GM03348 (cell line): ENCODE measurements around the gene DCTPP1.
"Not testable (repeated sequence)": the region's sequence is repeated elsewhere in the genome, so short reads cannot be mapped to it uniquely, and the experiment has no call there.

ENCODE experiments used
- DNase-seq: peaks from one replicate; pipeline ENCODE4 v3.0.0; 2012; ENCODE audit warnings: low spot score

The DCTPP1 gene

DNA sequence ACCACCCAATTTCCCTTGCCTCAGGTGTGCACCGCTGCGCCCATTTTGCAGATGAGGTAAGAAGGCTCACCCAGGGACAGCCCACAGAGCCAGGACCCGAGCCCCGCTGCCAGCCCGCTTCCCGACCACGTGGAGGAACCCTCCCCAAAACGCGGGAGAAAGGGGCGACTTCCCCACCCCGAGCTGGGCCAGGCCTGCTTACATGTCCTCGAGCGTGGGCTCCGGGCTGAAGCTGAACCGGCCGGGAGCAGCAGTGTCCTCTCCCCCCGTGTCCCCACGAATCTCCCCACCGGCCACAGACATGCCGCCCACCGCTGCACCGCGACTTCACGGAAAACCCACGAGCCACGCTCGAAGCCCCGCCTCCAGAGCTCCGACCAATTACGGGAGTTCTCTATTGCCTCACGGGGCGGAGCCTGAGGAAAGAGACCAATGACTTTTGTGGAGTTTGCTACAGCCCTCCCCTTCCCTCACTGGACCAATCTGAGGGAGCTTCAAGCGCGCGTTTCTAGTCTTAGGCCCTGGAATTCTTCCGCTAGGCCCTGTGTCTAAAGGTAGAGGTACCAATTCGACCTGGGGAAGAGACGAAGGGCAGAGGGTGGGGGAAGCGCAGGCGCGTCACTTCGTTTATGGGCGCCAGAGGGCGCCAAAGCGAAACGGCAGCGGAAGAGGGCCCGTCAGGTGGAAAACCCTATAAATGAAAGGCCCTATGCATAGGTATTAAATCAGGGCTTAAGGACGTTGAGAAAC lies at the start of gene DCTPP1:
Gene DCTPP1, minus strand, starts transcription at position 353 of the 750 bp plus-strand sequence. Its CDS starts 50 bp downstream, at position 303.
- peak; percentile 96 for DNase-seq

- DNase-seq = no peak
These were observed 49.1 kb upstream of the DCTPP1 start for GRCh38 chr16:30478766-30479478.

DNA sequence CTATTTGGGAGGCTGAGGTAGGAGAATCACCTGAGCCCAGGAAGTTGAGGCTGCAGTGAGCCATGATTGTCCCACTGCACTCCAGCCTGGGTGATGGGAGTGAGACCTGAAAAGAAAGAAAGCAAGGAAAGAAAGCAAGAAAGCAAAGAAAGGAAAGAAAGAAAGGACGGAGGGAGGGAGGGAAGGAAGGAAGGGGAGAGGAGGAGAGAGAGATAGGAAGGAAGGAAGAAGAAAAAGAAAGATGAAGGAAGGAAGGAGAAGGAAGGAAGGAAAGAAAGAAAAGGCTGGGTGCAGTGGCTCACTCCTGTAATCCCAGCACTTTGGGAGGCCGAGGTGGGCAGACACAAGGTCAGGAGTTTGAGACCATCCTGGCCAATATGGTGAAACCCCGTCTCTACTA lies 47.9 kb upstream of the DCTPP1 start:
- not testable (repeated sequence) for DNase-seq

DNA sequence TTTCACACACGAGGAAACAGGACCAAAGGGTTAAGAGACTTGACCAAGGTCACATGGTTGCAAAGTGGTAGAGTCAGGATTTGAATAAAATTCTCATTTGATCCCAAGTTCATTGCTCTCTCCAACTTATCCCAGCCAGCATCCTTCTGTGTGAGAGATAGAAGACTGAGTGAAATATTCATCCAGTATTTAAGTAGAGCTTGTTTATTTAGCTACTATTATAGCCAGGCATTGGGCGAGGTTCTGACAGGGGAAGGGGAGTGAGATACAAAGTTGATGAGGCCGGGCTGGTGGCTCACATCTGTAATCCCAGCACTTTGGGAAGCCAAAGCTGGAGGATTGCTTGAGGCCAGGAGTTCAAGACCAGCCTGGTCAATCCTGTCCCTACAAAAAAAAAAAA lies 47.2 kb upstream of the DCTPP1 start:
- DNase-seq = no peak

GRCh38 chr16:30474684-30475083 lies 44.9 kb upstream of the DCTPP1 start:
- DNase-seq = no peak

DNA sequence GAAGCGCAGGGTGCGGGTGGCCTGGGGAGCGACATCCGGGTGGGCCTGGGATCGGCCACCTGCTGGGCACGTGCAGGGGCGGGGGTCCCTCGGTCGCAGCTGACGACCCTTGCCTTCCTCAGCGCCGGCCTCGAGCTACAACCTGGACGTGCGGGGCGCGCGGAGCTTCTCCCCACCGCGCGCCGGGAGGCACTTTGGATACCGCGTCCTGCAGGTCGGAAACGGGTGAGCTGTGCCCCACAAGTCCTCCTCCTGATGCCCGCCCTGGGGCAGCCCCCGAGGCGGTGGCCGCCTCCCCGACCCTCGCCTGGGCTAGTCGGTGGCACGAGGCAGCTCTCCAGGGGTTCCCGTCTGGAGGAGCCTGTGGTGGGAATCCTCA lies 44.2 kb upstream of the DCTPP1 start:
- no peak for DNase-seq

DNA sequence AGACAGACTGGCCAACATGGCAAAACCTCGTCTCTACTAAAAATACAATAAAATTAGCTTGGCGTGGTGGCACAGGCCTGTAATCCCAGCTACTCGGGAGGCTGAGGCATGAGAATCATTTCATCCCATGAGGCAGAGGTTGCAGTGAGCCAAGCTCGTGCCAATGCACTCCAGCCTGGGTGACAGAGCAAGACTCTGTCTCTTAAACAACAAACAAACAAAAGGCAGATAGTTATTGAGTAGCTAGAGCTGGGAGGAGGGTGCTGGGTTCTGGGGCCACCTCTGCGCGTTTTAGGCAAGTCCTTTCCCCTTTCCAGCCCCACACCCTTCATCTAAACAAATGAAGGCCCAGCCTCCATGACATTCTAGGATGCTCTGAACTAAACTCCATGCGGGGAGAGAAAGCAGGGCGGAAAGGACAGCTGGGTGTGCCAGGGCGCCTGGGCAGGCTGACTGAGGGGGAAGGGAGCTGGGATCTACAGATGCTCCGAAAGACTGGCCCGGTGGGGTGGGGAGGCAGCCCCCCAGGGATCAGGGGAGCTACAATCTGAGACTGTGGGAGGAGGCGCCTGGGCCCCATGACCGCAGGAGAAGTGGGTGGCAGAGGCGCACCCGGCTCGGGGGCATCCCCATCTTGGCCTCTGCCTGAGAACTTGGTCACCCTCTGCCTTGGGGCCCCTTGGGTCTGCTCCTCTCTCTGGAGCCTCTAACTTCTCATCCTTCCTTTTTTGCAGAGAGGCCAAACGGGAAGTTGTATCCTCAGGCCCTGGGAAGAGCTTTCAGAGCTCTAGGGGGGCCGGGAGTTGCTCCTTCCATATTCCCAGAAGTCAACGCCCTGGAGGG lies 43.6 kb upstream of the DCTPP1 start:
- DNase-seq = no peak

DNA sequence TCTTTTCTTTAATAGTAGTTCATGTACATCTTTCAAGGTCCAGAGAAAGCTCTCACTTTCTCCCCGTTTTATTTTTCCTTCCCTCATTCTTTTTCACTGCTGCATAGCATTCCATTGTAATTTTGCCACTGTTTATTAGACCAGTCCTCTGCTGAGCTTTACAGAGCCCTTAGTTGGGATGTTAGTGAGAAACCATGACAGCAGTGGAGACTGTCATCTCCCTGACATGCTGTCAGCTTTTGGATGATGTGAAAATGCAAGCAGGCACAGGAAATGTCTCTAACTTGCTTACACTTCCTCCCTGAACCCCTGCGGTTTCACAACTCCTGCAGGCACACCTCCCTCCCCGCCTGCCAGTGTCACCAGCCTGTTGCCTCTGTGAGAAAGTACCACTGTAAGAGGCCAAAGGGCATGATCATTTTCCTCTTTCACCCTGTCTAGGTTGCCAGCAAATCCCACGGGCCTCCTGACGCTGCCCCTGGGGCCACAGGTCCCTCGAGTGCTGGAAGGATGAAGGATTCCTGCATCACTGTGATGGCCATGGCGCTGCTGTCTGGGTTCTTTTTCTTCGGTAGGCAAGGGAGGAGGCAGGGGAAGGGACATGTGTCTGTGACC lies 42.6 kb upstream of the DCTPP1 start, which contains the start of gene ITGAL:
Gene ITGAL, plus strand, starts transcription at position 415 of the 615 bp plus-strand sequence. Its CDS starts 96 bp downstream, at position 511.
- DNase-seq = no peak

DNA sequence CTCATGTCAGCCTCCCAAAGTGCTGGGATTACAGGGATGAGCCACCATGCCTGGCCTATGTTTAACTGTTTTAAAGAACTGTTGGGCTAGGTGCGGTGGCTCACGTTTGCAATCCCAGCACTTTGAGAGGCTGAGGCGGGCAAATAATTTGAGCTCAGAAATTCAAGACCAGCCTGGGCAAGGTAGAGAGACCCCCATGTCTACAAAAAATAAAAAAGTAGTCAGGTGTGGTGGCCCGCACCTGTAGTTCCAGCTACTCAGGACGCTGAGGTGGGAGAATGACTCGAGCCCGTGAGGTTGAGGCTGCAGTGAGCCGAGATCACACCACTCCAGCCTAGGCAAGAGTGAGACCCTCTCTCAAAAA lies 40.8 kb upstream of the DCTPP1 start:
- DNase-seq = no peak

GRCh38 chr16:30470170-30470512 lies 40.3 kb upstream of the DCTPP1 start:
- DNase-seq = no peak

GRCh38 chr16:30464078-30464477 lies 34.2 kb upstream of the DCTPP1 start:
- no peak for DNase-seq

- DNase-seq = not testable (repeated sequence)
These were observed 31.6 kb upstream of the DCTPP1 start for GRCh38 chr16:30461426-30461825.

GRCh38 chr16:30459456-30459855 lies 29.6 kb upstream of the DCTPP1 start:
- no peak for DNase-seq

GRCh38 chr16:30458561-30459394 lies 28.9 kb upstream of the DCTPP1 start:
- no peak for DNase-seq

- DNase-seq = no peak
These were observed 28.1 kb upstream of the DCTPP1 start for GRCh38 chr16:30457743-30458560.

GRCh38 chr16:30457256-30457655 lies 27.4 kb upstream of the DCTPP1 start:
- no peak for DNase-seq

GRCh38 chr16:30456302-30456701 lies 26.5 kb upstream of the DCTPP1 start:
- no peak for DNase-seq

GRCh38 chr16:30452709-30453580 lies 23.1 kb upstream of the DCTPP1 start:
- not testable (repeated sequence) for DNase-seq

- no peak for DNase-seq
These were observed 19.2 kb upstream of the DCTPP1 start for GRCh38 chr16:30449116-30449435.
